ENCODE results near the gene TACC2. TPM values are rescaled to one million over a fixed set of nuclear protein-coding genes. Genes with fewer than 3 reads are reported as not detected.

TACC2 gene
- total RNA-seq, 1 experiment from 2014 or later, result 24.4 TPM

GRCh38 chr10:122044713-122045112, 55.8 kb downstream of the TACC2 start:
- Mint-ChIP-seq H3K27ac (ENCODE audit: unreplicated experiment) (no peak overlapping the region), H3K27me3 (ENCODE audit: unreplicated experiment) (no peaks in the 10 kb centered on the region), H3K4me1 (ENCODE audit: low read depth, unreplicated experiment) (peaks cover 7% of the 10 kb centered on the region), H3K9me3 (ENCODE audit: low read depth, unreplicated experiment) (no peaks in the 10 kb centered on the region), H3K4me3 (ENCODE audit: low read depth, unreplicated experiment) (no peak overlapping the region), H3K36me3 (ENCODE audit: insufficient read depth, unreplicated experiment) (no peaks in the 10 kb centered on the region)
- no peak for TF ChIP-seq CTCF (IDR thresholded peaks at IDR 0.05; ENCODE audit: unreplicated experiment)
- no peak for DNase-seq
- BruUV-seq (replicated peaks), result no TSS peak
- intact Hi-C loops (cut with micrococcal nuclease; ENCODE audit: unreplicated experiment), result no loop called here
- CTCF ChIA-PET, result no interaction called here

- no peak for TF ChIP-seq CTCF (IDR thresholded peaks at IDR 0.05; ENCODE audit: unreplicated experiment)
- intact Hi-C loops (cut with micrococcal nuclease; ENCODE audit: unreplicated experiment), result no loop called here
These were observed 56.2 kb downstream of the TACC2 start for GRCh38 chr10:122045212-122045611.

GRCh38 chr10:122047560-122047959, 58.6 kb downstream of the TACC2 start:
- Mint-ChIP-seq H3K27ac (ENCODE audit: unreplicated experiment) (no peak overlapping the region), H3K4me3 (ENCODE audit: low read depth, unreplicated experiment) (no peak overlapping the region), H3K9me3 (ENCODE audit: low read depth, unreplicated experiment) (no peaks in the 10 kb centered on the region), H3K4me1 (ENCODE audit: low read depth, unreplicated experiment) (peaks cover 7% of the 10 kb centered on the region), H3K27me3 (ENCODE audit: unreplicated experiment) (no peaks in the 10 kb centered on the region), H3K36me3 (ENCODE audit: insufficient read depth, unreplicated experiment) (no peaks in the 10 kb centered on the region)
- CTCF ChIA-PET, result no interaction called here
- BruUV-seq (replicated peaks), result no TSS peak
- no peak for TF ChIP-seq CTCF (IDR thresholded peaks at IDR 0.05; ENCODE audit: unreplicated experiment)
- intact Hi-C loops (cut with micrococcal nuclease; ENCODE audit: unreplicated experiment), result no loop called here
- DNase-seq, result no peak

More at GRCh38 chr10:122045212-122045611, 56.2 kb downstream of the TACC2 start:
- Mint-ChIP-seq H3K4me1 (ENCODE audit: low read depth, unreplicated experiment) (peaks cover 7% of the 10 kb centered on the region), H3K27ac (ENCODE audit: unreplicated experiment) (no peak overlapping the region), H3K27me3 (ENCODE audit: unreplicated experiment) (no peaks in the 10 kb centered on the region), H3K4me3 (ENCODE audit: low read depth, unreplicated experiment) (no peak overlapping the region), H3K36me3 (ENCODE audit: insufficient read depth, unreplicated experiment) (no peaks in the 10 kb centered on the region), H3K9me3 (ENCODE audit: low read depth, unreplicated experiment) (no peaks in the 10 kb centered on the region)
- no peak for DNase-seq
- CTCF ChIA-PET, result interaction anchor here (0.6 kb wide), 1 partner anchor 300 kb away, joined by 3 read pairs; no protein-coding TSS in a partner anchor
- BruUV-seq (replicated peaks), result no TSS peak

GRCh38 chr10:122049076-122049475, 60.1 kb downstream of the TACC2 start:
- intact Hi-C loops (cut with micrococcal nuclease; ENCODE audit: unreplicated experiment), result loop anchor here (1.0 kb wide), 1 partner anchor 21 kb away; no protein-coding TSS in a partner anchor
- no peak for TF ChIP-seq CTCF (IDR thresholded peaks at IDR 0.05; ENCODE audit: unreplicated experiment)
- no peaks in the 10 kb centered on the region for H3K27me3 Mint-ChIP-seq (ENCODE audit: unreplicated experiment)
- no peaks in the 10 kb centered on the region for H3K36me3 Mint-ChIP-seq (ENCODE audit: insufficient read depth, unreplicated experiment)
- no peak overlapping the region for H3K27ac Mint-ChIP-seq (ENCODE audit: unreplicated experiment)
- no peak overlapping the region for H3K4me3 Mint-ChIP-seq (ENCODE audit: low read depth, unreplicated experiment)
- CTCF ChIA-PET, result no interaction called here
- no TSS peak for BruUV-seq (replicated peaks)
- no peaks in the 10 kb centered on the region for H3K9me3 Mint-ChIP-seq (ENCODE audit: low read depth, unreplicated experiment)
- peaks cover 7% of the 10 kb centered on the region for H3K4me1 Mint-ChIP-seq (ENCODE audit: low read depth, unreplicated experiment)
- no peak for DNase-seq
